B cell (primary cell): ENCODE data around the gene DMXL1. TPM values are rescaled to one million over a fixed set of nuclear protein-coding genes. Genes with fewer than 3 reads are reported as not detected.

Experiments
- ATAC-seq: fragments of 200-7000 bp; cut with Tn5 transposase; one replicate; pipeline ENCODE4 v1.10.0; 2021; ENCODE audit warnings: low read depth, mild to moderate bottlenecking, moderate number of reproducible peaks, moderate library complexity
- CTCF ChIA-PET: fragments of 350-600 bp; sonication (Branson Sonifier 250); formaldehyde crosslinking; loops from one replicate; lab custom pipeline; 2021; ENCODE audit warnings: antibody characterized with exemption, inconsistent platforms; lab: Charles Lee
- POLR2A ChIA-PET: fragments of 350-600 bp; sonication (Branson Sonifier 250); formaldehyde crosslinking; loops from one replicate; lab custom pipeline; 2021; ENCODE audit warnings: antibody characterized with exemption; lab: Charles Lee
- DNase-seq: peaks from one replicate; pipeline ENCODE4 v3.0.0; 2013
- H2AFZ ChIP-seq: 2 replicates; pipeline ENCODE4 v1.6.1; 2012; ENCODE audit warnings: mild to moderate bottlenecking, low read depth, low read length; ENCODE audit not compliant: insufficient read depth, poor library complexity, severe bottlenecking
- H3K27ac ChIP-seq, 2 donors: 1 replicate in 1 of 2; 2 replicates in 1 of 2; pipeline ENCODE4 v1.5.1; 2012 to 2013; ENCODE audit warnings: low read length in 2 of 2, mild to moderate bottlenecking in 2 of 2, moderate library complexity in 1 of 2
- H3K27me3 ChIP-seq, 4 experiments: fragments of 200-600 bp in 1 of 4; sonication (generic) in 1 of 4; replicated peaks in 1 of 4; 1 replicate in 2 of 4; 2 replicates in 2 of 4; pipeline versions ENCODE4 v1.6.1 to v1.7.0; 2013 to 2016; ENCODE audit warnings: low read length in 3 of 4, mild to moderate bottlenecking in 2 of 4, mixed read lengths in 1 of 4, moderate library complexity in 1 of 4; ENCODE audit not compliant: insufficient read depth in 4 of 4, control insufficient read depth in 3 of 4; ENCODE audit errors: control extremely low read depth in 1 of 4
- H3K36me3 ChIP-seq, 2 experiments: replicated peaks in 1 of 2; 1 replicate in 1 of 2; 2 replicates in 1 of 2; pipeline versions ENCODE4 v1.6.1 to v1.7.1; 2013; ENCODE audit warnings: low read length in 1 of 2; ENCODE audit not compliant: insufficient read depth in 2 of 2, control insufficient read depth in 1 of 2; ENCODE audit errors: control extremely low read depth in 1 of 2, extremely low read depth in 1 of 2
- H3K4me1 ChIP-seq, 2 donors: fragments of 200-600 bp in 1 of 2; sonication (generic) in 1 of 2; 1 replicate in 1 of 2; 2 replicates in 1 of 2; pipeline versions ENCODE4 v1.5.1 to v1.6.1; 2013 to 2017; ENCODE audit warnings: low read length in 2 of 2; ENCODE audit not compliant: control insufficient read depth in 2 of 2, insufficient read depth in 2 of 2
- H3K4me2 ChIP-seq: replicated peaks from 2 replicates; pipeline ENCODE3; 2012; ENCODE audit warnings: mild to moderate bottlenecking, low read depth, low read length; ENCODE audit not compliant: poor library complexity, severe bottlenecking
- H3K4me3 ChIP-seq, 5 experiments: fragments of 200-600 bp in 1 of 5; sonication (generic) in 1 of 5; 1 replicate in 3 of 5; 2 replicates in 2 of 5; pipeline versions ENCODE4 v1.5.1 to v1.7.0; 2011 to 2016; ENCODE audit warnings: low read length in 4 of 5, mild to moderate bottlenecking in 4 of 5, low read depth in 2 of 5, control low read depth in 1 of 5, moderate library complexity in 1 of 5; ENCODE audit not compliant: insufficient read depth in 1 of 5; ENCODE audit errors: control extremely low read depth in 1 of 5, extremely low read depth in 1 of 5
- H3K79me2 ChIP-seq: fragments of 200-600 bp; sonication (generic); one replicate; pipeline ENCODE4 v1.6.0; 2016; ENCODE audit warnings: low read length; ENCODE audit not compliant: control insufficient read depth, insufficient read depth
- H3K9ac ChIP-seq: fragments of 200-600 bp; sonication (generic); 2 replicates; pipeline ENCODE4 v1.6.1; 2017; ENCODE audit warnings: mild to moderate bottlenecking, low read length, moderate library complexity
- H3K9me3 ChIP-seq, 3 donors: one replicate each; pipeline versions ENCODE4 v1.6.1 to v1.7.1; 2013; ENCODE audit warnings: low read length in 2 of 3; ENCODE audit not compliant: control insufficient read depth in 2 of 3, insufficient read depth in 1 of 3; ENCODE audit errors: control extremely low read depth in 1 of 3
- H4K20me1 ChIP-seq: 2 replicates; pipeline ENCODE4 v1.6.0; 2012; ENCODE audit warnings: mild to moderate bottlenecking, low read length; ENCODE audit not compliant: insufficient read depth, control insufficient read depth, poor library complexity, severe bottlenecking
- H3K27ac Mint-ChIP-seq: one replicate; pipeline ENCODE4 v1.8.0; 2021; ENCODE audit warnings: mixed read lengths
- H3K27me3 Mint-ChIP-seq: one replicate; pipeline ENCODE4 v1.8.0; 2021; ENCODE audit warnings: mixed read lengths
- H3K4me1 Mint-ChIP-seq: one replicate; pipeline ENCODE4 v1.8.0; 2021; ENCODE audit warnings: mixed read lengths
- H3K4me3 Mint-ChIP-seq: one replicate; pipeline ENCODE4 v1.8.0; 2021; ENCODE audit warnings: mixed read lengths
- H3K9me3 Mint-ChIP-seq: one replicate; pipeline ENCODE4 v1.8.0; 2022; ENCODE audit warnings: mixed read lengths; ENCODE audit not compliant: insufficient read depth
- EZH2 ChIP-seq: IDR thresholded peaks from 2 replicates; pipeline ENCODE4 v1.6.1; 2012; ENCODE audit warnings: borderline replicate concordance, low read depth, mild to moderate bottlenecking, moderate library complexity, low read length; ENCODE audit not compliant: insufficient read depth, poor library complexity, severe bottlenecking
- WGBS: methylation state at CpG from one replicate; pipeline ENCODE4 v1.1.5; 2013; ENCODE audit warnings: missing lambda C conversion rate; ENCODE audit not compliant: insufficient coverage; 5-methylcytosine and 5-hydroxymethylcytosine counted together
- intact Hi-C: fragments of 100-400 bp; cut with micrococcal nuclease; formaldehyde crosslinking; loops from one replicate; pipeline ENCODE4 v1.10.0; 2022
- polyA plus RNA-seq: library from polyadenylated mRNA; depleted of rRNA; stranded (reverse); fragments of >200 nt; gene quantifications from 2 replicates; pipeline ENCODE4 v1.2.3, GENCODE V29; 2012
- total RNA-seq, 2 donors: library from RNA; stranded (reverse); fragments of 120-200 nt in 1 of 2; gene quantifications; 1 replicate in 1 of 2; 2 replicates in 1 of 2; pipeline versions ENCODE4 v1.2.3 to v1.2.4, GENCODE V29; 2013 to 2022
- TF ChIP-seq, protein P1 (sequence below): fragments of 200-600 bp; IDR thresholded peaks from one replicate; pipeline ENCODE4 v1.8.0; 2022; ENCODE audit warnings: antibody characterized with exemption, mild to moderate bottlenecking

The DMXL1 gene
- total and polyA plus RNA-seq, 2 donors (not counting 1 experiment from before 2014, with no cell fraction given), result 37.9 to 129 TPM

DNA sequence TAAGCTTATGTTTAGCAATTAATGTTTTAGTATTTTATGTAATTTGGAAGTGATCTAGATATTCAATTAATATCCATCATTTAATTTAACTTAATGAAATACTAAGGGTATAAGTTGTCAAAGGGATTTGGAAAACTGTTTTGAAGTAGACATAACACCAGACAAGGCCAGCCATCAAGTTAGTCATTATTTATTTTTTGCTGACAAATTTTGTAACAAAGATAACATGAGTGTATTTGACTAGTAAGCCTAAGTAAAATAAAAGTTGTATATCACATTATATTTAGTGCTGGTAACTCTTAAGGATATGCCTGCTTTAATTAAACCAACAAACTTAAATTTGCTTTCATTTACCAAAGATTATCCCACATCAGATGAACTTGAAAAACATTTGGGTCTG is 159.1 kb downstream of the DMXL1 start:
- ATAC-seq (no peak), DNase-seq (no peak)
- no peaks in the 10 kb centered on the region for H3K4me1 ChIP-seq
- no peaks in the 10 kb centered on the region for H4K20me1 ChIP-seq
- no peak overlapping the region for H3K27ac ChIP-seq
- Mint-ChIP-seq H3K4me3 (no peak overlapping the region), H3K27ac (no peak overlapping the region), H3K4me1 (no peaks in the 10 kb centered on the region), H3K27me3 (no peaks in the 10 kb centered on the region), H3K9me3 (no peaks in the 10 kb centered on the region)
- no peaks in the 10 kb centered on the region for H3K79me2 ChIP-seq
- ChIA-PET CTCF (interaction anchor here (1.1 kb wide), 1 partner anchor 234 kb away, joined by 3 read pairs; no protein-coding TSS in a partner anchor), POLR2A (no interaction called here)
- no peak for TF ChIP-seq EZH2
- TF ChIP-seq, protein P1, sequence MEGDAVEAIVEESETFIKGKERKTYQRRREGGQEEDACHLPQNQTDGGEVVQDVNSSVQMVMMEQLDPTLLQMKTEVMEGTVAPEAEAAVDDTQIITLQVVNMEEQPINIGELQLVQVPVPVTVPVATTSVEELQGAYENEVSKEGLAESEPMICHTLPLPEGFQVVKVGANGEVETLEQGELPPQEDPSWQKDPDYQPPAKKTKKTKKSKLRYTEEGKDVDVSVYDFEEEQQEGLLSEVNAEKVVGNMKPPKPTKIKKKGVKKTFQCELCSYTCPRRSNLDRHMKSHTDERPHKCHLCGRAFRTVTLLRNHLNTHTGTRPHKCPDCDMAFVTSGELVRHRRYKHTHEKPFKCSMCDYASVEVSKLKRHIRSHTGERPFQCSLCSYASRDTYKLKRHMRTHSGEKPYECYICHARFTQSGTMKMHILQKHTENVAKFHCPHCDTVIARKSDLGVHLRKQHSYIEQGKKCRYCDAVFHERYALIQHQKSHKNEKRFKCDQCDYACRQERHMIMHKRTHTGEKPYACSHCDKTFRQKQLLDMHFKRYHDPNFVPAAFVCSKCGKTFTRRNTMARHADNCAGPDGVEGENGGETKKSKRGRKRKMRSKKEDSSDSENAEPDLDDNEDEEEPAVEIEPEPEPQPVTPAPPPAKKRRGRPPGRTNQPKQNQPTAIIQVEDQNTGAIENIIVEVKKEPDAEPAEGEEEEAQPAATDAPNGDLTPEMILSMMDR, result no peak
- H3K9me3 ChIP-seq, result no peaks in the 10 kb centered on the region
- no peak overlapping the region for H3K9ac ChIP-seq
- no peak overlapping the region for H3K4me3 ChIP-seq
- H3K4me2 ChIP-seq, result no peak overlapping the region
- intact Hi-C loops, result loop anchor here (10.0 kb wide), 2 partner anchors 45 to 125 kb away; no protein-coding TSS in a partner anchor
- H3K36me3 ChIP-seq, result peaks cover 2 to 59% of the 10 kb centered on the region in 2 experiments
- no peak overlapping the region for H2AFZ ChIP-seq
- H3K27me3 ChIP-seq, result no peaks in the 10 kb centered on the region

DNA sequence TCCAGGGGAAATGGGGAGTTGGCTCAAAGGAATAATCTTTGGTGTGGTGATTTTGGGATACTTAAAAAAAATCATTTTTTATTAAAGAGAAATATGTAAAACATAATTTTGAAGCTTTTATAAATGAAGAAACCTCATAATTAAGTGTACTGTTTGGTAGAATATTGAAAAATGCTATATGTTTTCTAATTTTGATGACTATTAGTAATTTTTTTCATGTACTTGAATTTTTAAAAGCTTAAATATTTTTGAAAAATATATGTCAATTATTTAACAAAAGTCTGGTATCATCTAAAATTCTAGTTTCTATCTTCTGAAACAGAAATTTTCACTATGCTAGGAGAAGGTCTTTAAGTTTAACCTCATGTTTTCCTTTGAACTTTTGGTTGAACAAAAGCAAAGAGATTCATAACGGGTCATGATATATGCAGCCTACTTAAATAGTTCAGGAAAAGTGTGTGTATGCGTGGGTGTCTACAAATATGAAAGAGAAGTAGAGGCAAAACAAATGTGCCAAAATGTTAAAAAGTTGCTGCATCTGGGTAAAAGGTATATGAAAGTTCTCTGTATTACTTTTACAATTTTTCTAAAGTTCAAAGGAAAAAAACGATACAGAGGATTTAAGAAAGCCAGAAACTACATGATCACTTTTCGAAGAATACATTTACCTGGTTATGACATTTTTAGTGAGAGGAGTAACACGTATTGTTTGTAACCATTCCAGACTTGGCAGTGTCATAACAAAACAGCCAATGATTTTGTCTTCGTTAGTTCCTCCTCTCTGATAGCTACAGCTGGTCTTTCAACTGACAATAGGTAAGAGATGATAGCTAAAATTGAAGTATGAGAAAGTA is 167.6 kb downstream of the DMXL1 start:
- H3K27ac Mint-ChIP-seq, result no peak overlapping the region
- Histone ChIP-seq H3K36me3 (peaks cover 5 to 44% of the 10 kb centered on the region in 2 experiments), H2AFZ (no peak overlapping the region), H3K4me3 (no peak overlapping the region), H3K4me1 (no peaks in the 10 kb centered on the region), H3K4me2 (no peak overlapping the region), H4K20me1 (no peaks in the 10 kb centered on the region), H3K27ac (no peak overlapping the region), H3K79me2 (no peaks in the 10 kb centered on the region), H3K9ac (no peak overlapping the region), H3K27me3 (no peaks in the 10 kb centered on the region), H3K9me3 (no peaks in the 10 kb centered on the region)
- no peak for TF ChIP-seq EZH2
- TF ChIP-seq, protein P1, result no peak
- ChIA-PET CTCF (interaction anchor here (0.6 to 1.8 kb wide), 6 partner anchors 29 to 250 kb away, joined by 3 to 5 read pairs (median 4); partner anchors contain the start of gene DTWD2), POLR2A (no interaction called here)
- H3K9me3 Mint-ChIP-seq, result no peaks in the 10 kb centered on the region
- H3K4me3 Mint-ChIP-seq, result no peak overlapping the region
- 100% methylated on average over 2 of the region's 6 CpGs for WGBS
- ATAC-seq (no peak), DNase-seq (no peak)
- intact Hi-C loops, result no loop called here
- H3K27me3 Mint-ChIP-seq, result no peaks in the 10 kb centered on the region
- no peaks in the 10 kb centered on the region for H3K4me1 Mint-ChIP-seq
